ES-I3 (cell line): ENCODE measurements around the gene FRMD5.

Experiments used
- H3K36me3 ChIP-seq: 2 replicates; pipeline ENCODE4 v1.6.1; 2013; ENCODE audit warnings: mild to moderate bottlenecking, low read length, control low read depth, moderate library complexity; ENCODE audit not compliant: insufficient read depth
- H3K4me1 ChIP-seq: 2 replicates; pipeline ENCODE4 v1.6.1; 2013; ENCODE audit warnings: mild to moderate bottlenecking, control low read depth, low read length; ENCODE audit not compliant: insufficient read depth
- H3K9ac ChIP-seq: 2 replicates; pipeline ENCODE4 v1.6.1; 2013; ENCODE audit warnings: low read depth, mild to moderate bottlenecking, low read length, moderate library complexity
- H3K9me3 ChIP-seq: 2 replicates; pipeline ENCODE4 v1.6.1; 2013; ENCODE audit warnings: mild to moderate bottlenecking, low read length, moderate library complexity; ENCODE audit not compliant: control insufficient read depth, insufficient read depth

Gene FRMD5

GRCh38 chr15:43896543-43896942, 298.5 kb downstream of the FRMD5 start:
- Histone ChIP-seq H3K9me3 (no peaks in the 10 kb centered on the region), H3K9ac (no peak overlapping the region), H3K36me3 (no peaks in the 10 kb centered on the region), H3K4me1 (no peaks in the 10 kb centered on the region)

GRCh38 chr15:43895586-43895985, 299.5 kb downstream of the FRMD5 start:
- Histone ChIP-seq H3K9ac (no peak overlapping the region), H3K9me3 (no peaks in the 10 kb centered on the region), H3K36me3 (no peaks in the 10 kb centered on the region), H3K4me1 (no peaks in the 10 kb centered on the region)

GRCh38 chr15:43893956-43894355, 301.1 kb downstream of the FRMD5 start:
- Histone ChIP-seq H3K4me1 (no peaks in the 10 kb centered on the region), H3K9me3 (no peaks in the 10 kb centered on the region), H3K36me3 (no peaks in the 10 kb centered on the region), H3K9ac (no peak overlapping the region)

- no peaks in the 10 kb centered on the region for H3K36me3 ChIP-seq
- no peaks in the 10 kb centered on the region for H3K4me1 ChIP-seq
- H3K9me3 ChIP-seq: no peaks in the 10 kb centered on the region
Observed at GRCh38 chr15:43889042-43889441, 306.0 kb downstream of the FRMD5 start.

GRCh38 chr15:43887901-43888300, 307.2 kb downstream of the FRMD5 start:
- H3K4me1 ChIP-seq: no peaks in the 10 kb centered on the region
- no peaks in the 10 kb centered on the region for H3K9me3 ChIP-seq
- no peak overlapping the region for H3K9ac ChIP-seq
- no peaks in the 10 kb centered on the region; the same call in 1 of the 2 replicates for H3K36me3 ChIP-seq

More at GRCh38 chr15:43889042-43889441, 306.0 kb downstream of the FRMD5 start:
- no peak overlapping the region for H3K9ac ChIP-seq

GRCh38 chr15:43886558-43886957, 308.5 kb downstream of the FRMD5 start:
- Histone ChIP-seq H3K9me3 (no peaks in the 10 kb centered on the region), H3K9ac (no peak overlapping the region), H3K4me1 (no peaks in the 10 kb centered on the region), H3K36me3 (no peaks in the 10 kb centered on the region; the same call in 1 of the 2 replicates)

- Histone ChIP-seq H3K9ac (no peak overlapping the region), H3K4me1 (peaks cover 8% of the 10 kb centered on the region), H3K9me3 (no peaks in the 10 kb centered on the region), H3K36me3 (no peaks in the 10 kb centered on the region; the same call in 1 of the 2 replicates)
Observed at GRCh38 chr15:43883571-43883970, 311.5 kb downstream of the FRMD5 start.

GRCh38 chr15:43881944-43882343, 313.1 kb downstream of the FRMD5 start:
- no peaks in the 10 kb centered on the region for H3K9me3 ChIP-seq
- H3K9ac ChIP-seq: no peak overlapping the region
- no peaks in the 10 kb centered on the region; the same call in 1 of the 2 replicates for H3K36me3 ChIP-seq
- peaks cover 8% of the 10 kb centered on the region for H3K4me1 ChIP-seq

- peaks cover 8% of the 10 kb centered on the region for H3K4me1 ChIP-seq
- no peaks in the 10 kb centered on the region for H3K9me3 ChIP-seq
- no peaks in the 10 kb centered on the region; the same call in 1 of the 2 replicates for H3K36me3 ChIP-seq
- no peak overlapping the region for H3K9ac ChIP-seq
Observed at GRCh38 chr15:43881245-43881644, 313.8 kb downstream of the FRMD5 start.

- H3K4me1 ChIP-seq: peaks cover 8% of the 10 kb centered on the region
- no peaks in the 10 kb centered on the region; the same call in 1 of the 2 replicates for H3K36me3 ChIP-seq
- no peak overlapping the region for H3K9ac ChIP-seq
- H3K9me3 ChIP-seq: no peaks in the 10 kb centered on the region
Observed at GRCh38 chr15:43880406-43881194, 314.5 kb downstream of the FRMD5 start.

GRCh38 chr15:43879386-43880355, 315.4 kb downstream of the FRMD5 start:
- Histone ChIP-seq H3K9me3 (no peaks in the 10 kb centered on the region), H3K4me1 (peaks cover 8% of the 10 kb centered on the region), H3K36me3 (no peaks in the 10 kb centered on the region; the same call in 1 of the 2 replicates), H3K9ac (no peak overlapping the region)

GRCh38 chr15:43878446-43878845, 316.6 kb downstream of the FRMD5 start:
- no peaks in the 10 kb centered on the region for H3K9me3 ChIP-seq
- no peaks in the 10 kb centered on the region; the same call in 1 of the 2 replicates for H3K36me3 ChIP-seq
- no peak overlapping the region for H3K9ac ChIP-seq

GRCh38 chr15:43877371-43877770, 317.7 kb downstream of the FRMD5 start:
- Histone ChIP-seq H3K36me3 (no peaks in the 10 kb centered on the region), H3K4me1 (peaks cover 8% of the 10 kb centered on the region), H3K9ac (no peak overlapping the region), H3K9me3 (no peaks in the 10 kb centered on the region)

More at GRCh38 chr15:43878446-43878845, 316.6 kb downstream of the FRMD5 start:
- H3K4me1 ChIP-seq: peaks cover 8% of the 10 kb centered on the region

GRCh38 chr15:43876872-43877271, 318.2 kb downstream of the FRMD5 start:
- Histone ChIP-seq H3K9me3 (no peaks in the 10 kb centered on the region), H3K36me3 (no peaks in the 10 kb centered on the region), H3K4me1 (peaks cover 8% of the 10 kb centered on the region), H3K9ac (no peak overlapping the region)
